Esophagus squamous epithelium (tissue), 5 donors: ENCODE measurements around the gene TRIM32. TPM values are rescaled to one million over a fixed set of nuclear protein-coding genes. Genes with fewer than 3 reads are reported as not detected.

Source experiments
- DNase-seq: peaks from one replicate; lab custom pipeline; 2025; lab: John Stamatoyannopoulos, UW
- H3K27ac ChIP-seq, 4 donors: fragments of 200-600 bp; sonication (generic); one replicate each; pipeline ENCODE4 v1.5.1; 2016 to 2019; ENCODE audit warnings: mild to moderate bottlenecking in 1 of 4
- H3K27me3 ChIP-seq, 4 donors: fragments of 200-600 bp; sonication (generic); 1 replicate in 3 of 4; 2 replicates in 1 of 4; pipeline versions ENCODE4 v1.5.1 to v1.6.0; 2017 to 2021; ENCODE audit warnings: antibody characterized with exemption in 1 of 4
- H3K36me3 ChIP-seq, 3 donors: fragments of 200-600 bp; sonication (generic); one replicate each; pipeline ENCODE4 v1.5.1; 2016 to 2019
- H3K4me1 ChIP-seq, 3 donors: fragments of 200-600 bp; sonication (generic); one replicate each; pipeline ENCODE4 v1.5.1; 2017 to 2019
- H3K4me3 ChIP-seq, 4 donors: fragments of 200-600 bp; sonication (generic); 1 replicate in 3 of 4; 2 replicates in 1 of 4; pipeline ENCODE4 v1.5.1; 2016 to 2019; ENCODE audit warnings: mild to moderate bottlenecking in 2 of 4, moderate library complexity in 1 of 4
- H3K9me3 ChIP-seq, 3 donors: fragments of 200-600 bp; sonication (generic); one replicate each; pipeline ENCODE4 v1.5.1; 2016 to 2019
- CTCF ChIP-seq, 6 experiments: fragments of 450-650 bp in 4 of 6; fragments of 200-600 bp in 2 of 6; sonication (generic) in 2 of 6; IDR thresholded peaks; one replicate each; pipeline ENCODE4 v1.5.1; 2016 to 2019; ENCODE audit warnings: antibody characterized with exemption in 6 of 6, mild to moderate bottlenecking in 4 of 6, moderate library complexity in 4 of 6
- POLR2A ChIP-seq, 4 donors: fragments of 450-650 bp; IDR thresholded peaks; one replicate each; pipeline ENCODE4 v1.6.1; 2017; ENCODE audit warnings: antibody characterized with exemption in 4 of 4, mild to moderate bottlenecking in 4 of 4, moderate library complexity in 3 of 4
- WGBS, 2 donors: methylation state at CpG; one replicate each; pipeline ENCODE4 v1.1.5; 2018; 5-methylcytosine and 5-hydroxymethylcytosine counted together
- intact Hi-C: fragments of 100-400 bp; cut with DNase I; formaldehyde crosslinking; loops from one replicate; pipeline ENCODE4 v1.15.0; 2022
- total RNA-seq, 4 donors: library from RNA; depleted of rRNA; stranded (reverse); fragments of >200 nt; gene quantifications; one replicate each; pipeline ENCODE4 v1.1.0, GENCODE V29; 2016
- donor health status: DM: yes; HTN: yes; CAD: no.

Gene TRIM32
- total RNA-seq, 4 donors from 2014 or later = 7.2 to 16.4 (median 11.6) TPM

DNA sequence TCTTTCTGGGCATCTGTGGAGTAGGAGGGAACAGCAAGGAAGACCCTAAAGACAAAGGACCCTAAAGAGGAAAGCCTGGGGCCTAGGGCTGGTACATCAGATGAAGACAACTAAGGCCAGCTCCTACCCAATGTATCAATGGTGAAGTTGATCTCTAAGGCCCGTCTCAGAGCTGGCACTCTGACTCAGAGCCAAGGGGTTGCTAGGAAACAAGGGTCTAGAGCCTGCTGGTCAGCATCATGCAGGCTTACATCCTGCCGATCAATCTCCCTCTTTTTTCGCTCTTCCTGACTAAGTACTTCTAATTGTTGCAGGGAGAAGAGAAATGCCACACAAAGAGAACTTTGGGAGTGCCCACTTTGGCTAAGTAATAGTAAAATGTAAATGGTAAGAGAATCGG, 26.2 kb downstream of the TRIM32 start:
- Histone ChIP-seq H3K4me1 (peaks cover 0 to 4% (median 0%) of the 10 kb centered on the region in 3 donors), H3K36me3 (no peaks in the 10 kb centered on the region), H3K27me3 (no peaks in the 10 kb centered on the region), H3K9me3 (no peaks in the 10 kb centered on the region), H3K4me3 (no peak overlapping the region), H3K27ac (no peak overlapping the region)
- DNase-seq = no peak
- intact Hi-C loops = no loop called here
- WGBS, 2 donors = 72 to 84% methylated on average over 4 of the region's 4 CpGs
- TF ChIP-seq CTCF (IDR thresholded peaks at IDR 0.05) (no peak), POLR2A (IDR thresholded peaks at IDR 0.05) (no peak)

GRCh38 chr9:116715751-116716150, 28.6 kb downstream of the TRIM32 start:
- no peaks in the 10 kb centered on the region for H3K27me3 ChIP-seq
- TF ChIP-seq CTCF (IDR thresholded peaks at IDR 0.05) = no peak
- TF ChIP-seq POLR2A (IDR thresholded peaks at IDR 0.05) = no peak
- no peak for DNase-seq
- H3K4me1 ChIP-seq = peaks cover 0 to 4% (median 0%) of the 10 kb centered on the region in 3 donors
- H3K36me3 ChIP-seq = no peaks in the 10 kb centered on the region
- no peaks in the 10 kb centered on the region for H3K9me3 ChIP-seq
- intact Hi-C loops = no loop called here
- no peak overlapping the region for H3K27ac ChIP-seq
- 63 to 85% methylated on average over 1 of the region's 1 CpG for WGBS, 2 donors
- no peak overlapping the region for H3K4me3 ChIP-seq

GRCh38 chr9:116716438-116716837, 29.3 kb downstream of the TRIM32 start:
- Histone ChIP-seq H3K9me3 (no peaks in the 10 kb centered on the region), H3K27me3 (no peaks in the 10 kb centered on the region), H3K4me1 (peaks cover 0 to 4% (median 0%) of the 10 kb centered on the region in 3 donors), H3K4me3 (no peak overlapping the region), H3K27ac (no peak overlapping the region), H3K36me3 (no peaks in the 10 kb centered on the region)
- no peak for DNase-seq
- no peak for TF ChIP-seq POLR2A (IDR thresholded peaks at IDR 0.05)
- no peak for TF ChIP-seq CTCF (IDR thresholded peaks at IDR 0.05)
- intact Hi-C loops = no loop called here

DNA sequence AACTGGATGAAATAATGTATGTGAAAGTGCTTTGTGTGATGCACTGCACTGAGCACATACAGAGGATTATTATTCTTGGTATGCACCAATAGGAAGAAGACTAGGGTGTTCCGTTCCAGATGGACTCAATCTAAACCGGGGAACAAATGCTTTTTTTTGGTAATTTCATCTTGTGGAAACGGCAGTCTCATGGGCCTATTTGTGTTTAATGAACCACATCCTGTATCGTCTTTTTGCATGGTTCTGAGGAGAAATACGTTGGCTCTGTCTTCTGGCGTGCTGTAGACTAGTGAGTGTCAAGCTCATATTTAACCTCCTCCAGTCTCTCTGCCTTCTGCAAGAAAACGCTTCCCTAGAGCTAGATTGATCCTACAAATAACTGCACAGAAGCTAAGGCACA, 30.0 kb downstream of the TRIM32 start:
- intact Hi-C loops = no loop called here
- no peak for DNase-seq
- H3K36me3 ChIP-seq = no peaks in the 10 kb centered on the region
- no peak for TF ChIP-seq POLR2A (IDR thresholded peaks at IDR 0.05)
- no peak for TF ChIP-seq CTCF (IDR thresholded peaks at IDR 0.05)
- peaks cover 0 to 4% (median 0%) of the 10 kb centered on the region in 3 donors for H3K4me1 ChIP-seq
- no peak overlapping the region for H3K4me3 ChIP-seq
- 41 to 53% methylated on average over 6 to 7 of the region's 7 CpGs for WGBS, 2 donors
- H3K27ac ChIP-seq = no peak overlapping the region
- H3K27me3 ChIP-seq = no peaks in the 10 kb centered on the region
- H3K9me3 ChIP-seq = no peaks in the 10 kb centered on the region

- H3K36me3 ChIP-seq = no peaks in the 10 kb centered on the region
- peaks cover 0 to 4% (median 0%) of the 10 kb centered on the region in 3 donors for H3K4me1 ChIP-seq
- H3K4me3 ChIP-seq = no peak overlapping the region
- H3K9me3 ChIP-seq = no peaks in the 10 kb centered on the region
- intact Hi-C loops = no loop called here
- TF ChIP-seq CTCF (IDR thresholded peaks at IDR 0.05) (no peak), POLR2A (IDR thresholded peaks at IDR 0.05) (no peak)
- H3K27ac ChIP-seq = no peak overlapping the region
- DNase-seq = no peak
- no peaks in the 10 kb centered on the region for H3K27me3 ChIP-seq
- WGBS, 2 donors = 87 to 88% methylated on average over 4 of the region's 4 CpGs
Observed at GRCh38 chr9:116718111-116718510, 31.0 kb downstream of the TRIM32 start.
